Hepatocyte (in vitro differentiated cells): ENCODE measurements around the gene STK33. TPM values are rescaled to one million over a fixed set of nuclear protein-coding genes. Genes with fewer than 3 reads are reported as not detected.

Experiments used
- DNase-seq: peaks from one replicate; pipeline ENCODE4 v3.0.0-alpha.2; 2016; ENCODE audit warnings: low spot score
- H2AFZ ChIP-seq: fragments of 200-600 bp; sonication (generic); 2 replicates; pipeline ENCODE4 v1.6.0; 2016; ENCODE audit warnings: antibody characterized with exemption, mild to moderate bottlenecking
- H3K27ac ChIP-seq: fragments of 200-600 bp; sonication (generic); 2 replicates; pipeline ENCODE4 v1.5.1; 2016; ENCODE audit warnings: mild to moderate bottlenecking
- H3K27me3 ChIP-seq: fragments of 200-600 bp; sonication (generic); 2 replicates; pipeline ENCODE4 v1.6.1; 2016
- H3K36me3 ChIP-seq: fragments of 200-600 bp; sonication (generic); replicated peaks from 2 replicates; pipeline ENCODE4 v1.5.1; 2016; ENCODE audit warnings: low read depth; ENCODE audit not compliant: insufficient read depth
- H3K4me1 ChIP-seq: fragments of 200-600 bp; sonication (generic); 2 replicates; pipeline ENCODE4 v1.5.1; 2016; ENCODE audit warnings: mild to moderate bottlenecking, moderate library complexity; ENCODE audit not compliant: insufficient read depth
- H3K4me2 ChIP-seq: fragments of 200-600 bp; sonication (generic); 2 replicates; pipeline ENCODE4 v1.6.0; 2016
- H3K4me3 ChIP-seq: fragments of 200-600 bp; sonication (generic); 2 replicates; pipeline ENCODE4 v1.5.1; 2016; ENCODE audit warnings: mild to moderate bottlenecking
- H3K79me2 ChIP-seq: fragments of 200-600 bp; sonication (generic); 2 replicates; pipeline ENCODE4 v1.6.0; 2017; ENCODE audit warnings: mild to moderate bottlenecking
- H3K9me2 ChIP-seq: fragments of 200-600 bp; sonication (generic); replicated peaks from 2 replicates; pipeline ENCODE4 v1.6.0; 2017; ENCODE audit warnings: mild to moderate bottlenecking; ENCODE audit not compliant: insufficient read depth
- H3K9me3 ChIP-seq: fragments of 200-600 bp; sonication (generic); 2 replicates; pipeline ENCODE4 v1.5.1; 2016; ENCODE audit warnings: low read depth, mild to moderate bottlenecking
- H4K20me1 ChIP-seq: fragments of 200-600 bp; sonication (generic); 2 replicates; pipeline ENCODE4 v1.6.0; 2016; ENCODE audit warnings: mild to moderate bottlenecking; ENCODE audit not compliant: insufficient read depth, poor library complexity, severe bottlenecking
- EZH2 ChIP-seq: fragments of 200-600 bp; sonication (generic); IDR thresholded peaks from 2 replicates; pipeline ENCODE4 v1.6.1; 2016; ENCODE audit warnings: antibody characterized with exemption, mild to moderate bottlenecking, borderline replicate concordance
- EZH2phosphoT487 ChIP-seq: fragments of 200-600 bp; sonication (generic); IDR thresholded peaks from one replicate; pipeline ENCODE4 v1.6.1; 2018; ENCODE audit warnings: antibody characterized with exemption, mild to moderate bottlenecking, low read depth, moderate library complexity; ENCODE audit not compliant: unreplicated experiment, severe bottlenecking
- WGBS: methylation state at CpG from one replicate; pipeline ENCODE4 v1.1.6; 2016; ENCODE audit warnings: low lambda C conversion rate; ENCODE audit errors: missing lambda C conversion rate; 5-methylcytosine and 5-hydroxymethylcytosine counted together
- polyA plus RNA-seq: library from polyadenylated mRNA; unstranded; fragments of >200 nt; fragmentation: Nextera tagmentation; extraction: Ambion mirVana; gene quantifications from 2 replicates; pipeline ENCODE4 v1.2.1, GENCODE V29; 2016
- small RNA-seq: library from RNA; depleted of rRNA; stranded (forward); fragments of <200 nt; gene quantifications from one replicate; pipeline ENCODE3, GENCODE V24; 2014
- total RNA-seq: library from RNA; depleted of rRNA; stranded (reverse); fragments of >200 nt; gene quantifications from 2 replicates; pipeline ENCODE4 v1.2.3, GENCODE V29; 2014
- TF ChIP-seq, protein P1 (sequence below): fragments of 200-600 bp; sonication (generic); IDR thresholded peaks from 2 replicates; pipeline ENCODE4 v1.5.1; 2016; ENCODE audit warnings: antibody characterized with exemption, mild to moderate bottlenecking; ENCODE audit not compliant: poor library complexity

STK33 gene
- total and polyA plus RNA-seq, 2 experiments from 2014 or later = 3.0 to 12.8 TPM

DNA sequence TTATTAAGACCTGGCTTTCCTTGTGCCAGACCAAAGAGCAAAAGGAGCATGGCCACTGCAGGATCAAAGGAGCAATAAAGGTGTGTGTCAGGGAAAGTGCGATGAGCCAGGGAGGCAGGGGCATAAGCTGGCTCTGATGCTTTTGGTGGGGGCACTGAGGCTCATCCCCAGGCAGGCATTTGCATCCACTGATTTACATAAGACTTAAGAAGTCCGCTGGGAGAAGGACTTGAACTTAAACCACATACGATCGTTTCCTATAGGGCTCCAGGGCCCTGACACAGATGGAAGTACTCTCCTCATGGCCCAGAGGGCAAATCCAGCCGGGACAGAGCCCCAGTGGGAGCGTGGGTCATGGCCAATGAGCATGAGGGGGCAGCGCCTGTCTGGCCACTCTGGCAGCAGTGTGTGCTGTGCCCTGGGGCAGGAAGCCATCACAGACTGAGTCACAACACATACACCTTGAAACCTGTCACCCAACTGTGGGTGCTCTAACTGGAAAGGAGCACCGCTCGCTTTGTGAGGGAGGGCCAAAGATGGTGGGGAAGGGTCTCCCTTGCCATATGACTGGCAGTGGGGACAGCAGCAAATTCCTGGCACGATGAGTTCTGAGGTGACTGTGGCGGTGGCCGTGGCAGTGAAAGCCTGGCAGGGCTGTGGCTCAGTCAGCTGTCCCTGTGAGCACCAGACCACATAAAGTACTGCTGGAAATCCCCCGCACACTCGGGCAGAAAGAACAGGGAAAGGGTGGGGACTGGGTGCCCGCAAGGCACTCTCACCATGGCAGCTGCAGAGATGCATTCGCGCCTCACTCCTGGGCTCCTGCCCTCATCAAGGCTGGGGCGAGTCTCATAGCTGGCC, 251.0 kb downstream of the STK33 start:
- Histone ChIP-seq H2AFZ (no peak overlapping the region), H3K79me2 (no peaks in the 10 kb centered on the region), H3K27ac (no peak overlapping the region), H3K4me2 (no peak overlapping the region), H3K4me3 (no peak overlapping the region), H3K36me3 (no peaks in the 10 kb centered on the region), H3K9me3 (no peaks in the 10 kb centered on the region), H4K20me1 (no peaks in the 10 kb centered on the region), H3K27me3 (no peaks in the 10 kb centered on the region), H3K9me2 (no peaks in the 10 kb centered on the region), H3K4me1 (no peaks in the 10 kb centered on the region)
- 84% methylated on average over 18 of the region's 18 CpGs for WGBS
- no peak for DNase-seq
- no peak for TF ChIP-seq EZH2phosphoT487
- TF ChIP-seq, protein P1, sequence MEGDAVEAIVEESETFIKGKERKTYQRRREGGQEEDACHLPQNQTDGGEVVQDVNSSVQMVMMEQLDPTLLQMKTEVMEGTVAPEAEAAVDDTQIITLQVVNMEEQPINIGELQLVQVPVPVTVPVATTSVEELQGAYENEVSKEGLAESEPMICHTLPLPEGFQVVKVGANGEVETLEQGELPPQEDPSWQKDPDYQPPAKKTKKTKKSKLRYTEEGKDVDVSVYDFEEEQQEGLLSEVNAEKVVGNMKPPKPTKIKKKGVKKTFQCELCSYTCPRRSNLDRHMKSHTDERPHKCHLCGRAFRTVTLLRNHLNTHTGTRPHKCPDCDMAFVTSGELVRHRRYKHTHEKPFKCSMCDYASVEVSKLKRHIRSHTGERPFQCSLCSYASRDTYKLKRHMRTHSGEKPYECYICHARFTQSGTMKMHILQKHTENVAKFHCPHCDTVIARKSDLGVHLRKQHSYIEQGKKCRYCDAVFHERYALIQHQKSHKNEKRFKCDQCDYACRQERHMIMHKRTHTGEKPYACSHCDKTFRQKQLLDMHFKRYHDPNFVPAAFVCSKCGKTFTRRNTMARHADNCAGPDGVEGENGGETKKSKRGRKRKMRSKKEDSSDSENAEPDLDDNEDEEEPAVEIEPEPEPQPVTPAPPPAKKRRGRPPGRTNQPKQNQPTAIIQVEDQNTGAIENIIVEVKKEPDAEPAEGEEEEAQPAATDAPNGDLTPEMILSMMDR = no peak
- no peak for TF ChIP-seq EZH2

DNA sequence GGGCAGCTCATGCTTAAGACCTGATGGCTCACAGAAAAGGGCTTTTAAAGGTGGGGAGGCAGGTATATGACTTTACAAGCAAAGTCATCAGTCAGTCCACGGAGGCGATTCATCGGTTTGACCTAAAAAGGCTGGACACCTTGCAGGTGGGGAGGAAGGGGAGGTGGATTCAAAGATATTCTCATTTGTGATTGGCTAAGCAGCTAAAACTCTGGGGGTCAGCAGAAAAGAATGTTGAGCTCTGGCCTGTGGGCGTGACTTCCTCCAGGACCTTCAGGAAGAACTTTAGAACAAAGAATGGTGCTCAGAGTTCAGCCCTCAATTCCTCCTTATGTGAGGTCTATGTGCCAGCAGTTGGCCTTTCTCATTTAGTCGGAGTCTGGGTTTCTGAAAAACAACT, 252.0 kb downstream of the STK33 start:
- Histone ChIP-seq H3K4me3 (no peak overlapping the region), H3K27me3 (no peaks in the 10 kb centered on the region), H3K9me3 (no peaks in the 10 kb centered on the region), H3K9me2 (no peaks in the 10 kb centered on the region), H3K4me2 (no peak overlapping the region), H4K20me1 (no peaks in the 10 kb centered on the region), H3K36me3 (no peaks in the 10 kb centered on the region), H3K4me1 (no peaks in the 10 kb centered on the region), H3K27ac (no peak overlapping the region), H3K79me2 (no peaks in the 10 kb centered on the region), H2AFZ (no peak overlapping the region)
- no peak for DNase-seq
- 78% methylated on average over 5 of the region's 5 CpGs for WGBS
- TF ChIP-seq EZH2 (no peak), EZH2phosphoT487 (no peak)
- TF ChIP-seq, protein P1 = no peak

Small RNA genes within 50 kb of the gene (small RNA-seq; reads per million reads assigned to genes)
- gene RF00601 = not detected

Other genes with a start within 250 kb of the STK33 start
- gene TRIM66, start 88.4 kb upstream of the STK33 start, total RNA-seq = 1.2 and 4.7 TPM in 2 replicates
- 1.4 and 2.1 TPM in 2 replicates for gene TRIM66, start 88.4 kb upstream of the STK33 start, polyA plus RNA-seq
- gene RPL27A, start 88.6 kb upstream of the STK33 start, total RNA-seq = 818 and 854 TPM in 2 replicates
- 803 and 849 TPM in 2 replicates for gene RPL27A, start 88.6 kb upstream of the STK33 start, polyA plus RNA-seq